SJCRH30 (cell line): Measurements from ENCODE around the gene GLIPR1L2. TPM values are rescaled to one million over a fixed set of nuclear protein-coding genes. Genes with fewer than 3 reads are reported as not detected.
"Not testable (repeated sequence)": the region's sequence is repeated elsewhere in the genome, so short reads cannot be mapped to it uniquely, and the experiment has no call there.

Source experiments
- DNase-seq, 2 experiments: peaks; one replicate each; pipeline ENCODE4 v3.0.0-alpha.2; 2015 to 2020
- H3K27ac ChIP-seq: fragments of 250-450 bp; sonication (Bioruptor Pico); 2 replicates; pipeline ENCODE4 v1.5.1; 2020; ENCODE audit warnings: mild to moderate bottlenecking, moderate library complexity
- H3K27me3 ChIP-seq: fragments of 250-450 bp; sonication (Bioruptor Pico); 2 replicates; pipeline ENCODE4 v1.5.1; 2020; ENCODE audit warnings: mild to moderate bottlenecking, moderate library complexity
- H3K36me3 ChIP-seq: fragments of 250-450 bp; sonication (Bioruptor Pico); 2 replicates; pipeline ENCODE4 v1.5.1; 2020; ENCODE audit warnings: mild to moderate bottlenecking, moderate library complexity
- H3K4me1 ChIP-seq: fragments of 250-450 bp; sonication (Bioruptor Pico); 2 replicates; pipeline ENCODE4 v1.5.1; 2020; ENCODE audit warnings: mild to moderate bottlenecking, moderate library complexity
- H3K4me3 ChIP-seq: fragments of 250-450 bp; sonication (Bioruptor Pico); 2 replicates; pipeline ENCODE4 v1.5.1; 2020; ENCODE audit warnings: mild to moderate bottlenecking, moderate library complexity
- H3K9me3 ChIP-seq: fragments of 250-450 bp; sonication (Bioruptor Pico); replicated peaks from 2 replicates; pipeline ENCODE4 v1.5.1; 2020; ENCODE audit warnings: mild to moderate bottlenecking, moderate library complexity
- total RNA-seq: library from RNA; depleted of rRNA; stranded (reverse); fragments of >200 nt; shearing (Covaris generic); gene quantifications from 2 replicates; pipeline ENCODE4 v1.2.3, GENCODE V29; 2014

Gene GLIPR1L2
- total RNA-seq, 1 experiment from 2014 or later = not detected

GRCh38 chr12:75443709-75444108 is 52.8 kb downstream of the GLIPR1L2 start:
- no peak overlapping the region for H3K4me3 ChIP-seq
- H3K9me3 ChIP-seq = no peaks in the 10 kb centered on the region
- no peaks in the 10 kb centered on the region for H3K4me1 ChIP-seq
- H3K27me3 ChIP-seq = no peaks in the 10 kb centered on the region
- H3K27ac ChIP-seq = no peak overlapping the region
- no peak for DNase-seq
- no peaks in the 10 kb centered on the region for H3K36me3 ChIP-seq

GRCh38 chr12:75444429-75445136 is 53.7 kb downstream of the GLIPR1L2 start:
- no peak for DNase-seq
- H3K27me3 ChIP-seq = no peaks in the 10 kb centered on the region

GRCh38 chr12:75445137-75445507 is 54.2 kb downstream of the GLIPR1L2 start:
- H3K27ac ChIP-seq, H3K4me3 ChIP-seq, H3K4me1 ChIP-seq, H3K27me3 ChIP-seq, H3K36me3 ChIP-seq, H3K9me3 ChIP-seq, DNase-seq: not testable (repeated sequence)

More at GRCh38 chr12:75444429-75445136, 53.7 kb downstream of the GLIPR1L2 start:
- Histone ChIP-seq H3K27ac (no peak overlapping the region), H3K4me3 (no peak overlapping the region), H3K36me3 (no peaks in the 10 kb centered on the region), H3K9me3 (no peaks in the 10 kb centered on the region), H3K4me1 (no peaks in the 10 kb centered on the region)

- no peak for DNase-seq
These were observed 56.0 kb downstream of the GLIPR1L2 start for GRCh38 chr12:75446857-75447256.

GRCh38 chr12:75447691-75448393 is 57.0 kb downstream of the GLIPR1L2 start:
- H3K4me3 ChIP-seq = no peak overlapping the region
- no peaks in the 10 kb centered on the region for H3K27me3 ChIP-seq
- no peak for DNase-seq
- H3K4me1 ChIP-seq = no peaks in the 10 kb centered on the region
- H3K27ac ChIP-seq = no peak overlapping the region
- no peaks in the 10 kb centered on the region for H3K9me3 ChIP-seq
- no peaks in the 10 kb centered on the region for H3K36me3 ChIP-seq

More at GRCh38 chr12:75446857-75447256, 56.0 kb downstream of the GLIPR1L2 start:
- no peaks in the 10 kb centered on the region for H3K36me3 ChIP-seq
- no peaks in the 10 kb centered on the region for H3K9me3 ChIP-seq
- H3K27ac ChIP-seq = no peak overlapping the region
- no peaks in the 10 kb centered on the region for H3K4me1 ChIP-seq
- no peaks in the 10 kb centered on the region for H3K27me3 ChIP-seq
- no peak overlapping the region for H3K4me3 ChIP-seq

GRCh38 chr12:75452675-75453330 is 61.9 kb downstream of the GLIPR1L2 start:
- H3K36me3 ChIP-seq = no peaks in the 10 kb centered on the region
- H3K4me1 ChIP-seq = no peaks in the 10 kb centered on the region
- H3K4me3 ChIP-seq = no peak overlapping the region
- H3K9me3 ChIP-seq = peaks cover 4% of the 10 kb centered on the region
- no peak for DNase-seq
- H3K27me3 ChIP-seq = no peaks in the 10 kb centered on the region
- no peak overlapping the region for H3K27ac ChIP-seq

- H3K27ac ChIP-seq = no peak overlapping the region
- no peaks in the 10 kb centered on the region for H3K27me3 ChIP-seq
- no peaks in the 10 kb centered on the region for H3K36me3 ChIP-seq
- no peak overlapping the region for H3K4me3 ChIP-seq
- H3K9me3 ChIP-seq = peaks cover 10% of the 10 kb centered on the region
- peak; percentile 58 to 74 for DNase-seq
- H3K4me1 ChIP-seq = no peaks in the 10 kb centered on the region
These were observed 65.0 kb downstream of the GLIPR1L2 start for GRCh38 chr12:75455839-75456238.

GRCh38 chr12:75457191-75457590 is 66.3 kb downstream of the GLIPR1L2 start:
- Histone ChIP-seq H3K27ac (no peak overlapping the region), H3K36me3 (no peaks in the 10 kb centered on the region), H3K27me3 (no peaks in the 10 kb centered on the region), H3K9me3 (peaks cover 10% of the 10 kb centered on the region), H3K4me3 (no peak overlapping the region), H3K4me1 (no peaks in the 10 kb centered on the region)
- no peak for DNase-seq

- DNase-seq, H3K9me3 ChIP-seq, H3K4me3 ChIP-seq, H3K36me3 ChIP-seq, H3K27me3 ChIP-seq, H3K27ac ChIP-seq, H3K4me1 ChIP-seq: not testable (repeated sequence)
These were observed 67.0 kb downstream of the GLIPR1L2 start for GRCh38 chr12:75457866-75458265.

- Histone ChIP-seq H3K9me3 (peaks cover 14% of the 10 kb centered on the region), H3K4me3 (no peak overlapping the region), H3K36me3 (no peaks in the 10 kb centered on the region), H3K4me1 (no peaks in the 10 kb centered on the region), H3K27ac (no peak overlapping the region), H3K27me3 (no peaks in the 10 kb centered on the region)
- DNase-seq = no peak
These were observed 68.9 kb downstream of the GLIPR1L2 start for GRCh38 chr12:75459755-75460154.

- no peak overlapping the region for H3K27ac ChIP-seq
- no peaks in the 10 kb centered on the region for H3K36me3 ChIP-seq
- no peak overlapping the region for H3K4me3 ChIP-seq
These were observed 69.3 kb downstream of the GLIPR1L2 start for GRCh38 chr12:75460204-75460603.

GRCh38 chr12:75471902-75472890 is 81.3 kb downstream of the GLIPR1L2 start:
- no peaks in the 10 kb centered on the region for H3K4me1 ChIP-seq
- H3K9me3 ChIP-seq = no peaks in the 10 kb centered on the region
- no peak overlapping the region for H3K4me3 ChIP-seq
- H3K36me3 ChIP-seq = no peaks in the 10 kb centered on the region
- DNase-seq = no peak
- no peaks in the 10 kb centered on the region for H3K27me3 ChIP-seq
- no peak overlapping the region for H3K27ac ChIP-seq

More at GRCh38 chr12:75460204-75460603, 69.3 kb downstream of the GLIPR1L2 start:
- H3K4me1 ChIP-seq = no peaks in the 10 kb centered on the region
- no peak for DNase-seq
- no peaks in the 10 kb centered on the region for H3K27me3 ChIP-seq
- H3K9me3 ChIP-seq = peaks cover 14% of the 10 kb centered on the region

- H3K4me3 ChIP-seq = no peak overlapping the region
- no peaks in the 10 kb centered on the region for H3K4me1 ChIP-seq
- no peak overlapping the region for H3K27ac ChIP-seq
- H3K9me3 ChIP-seq = no peaks in the 10 kb centered on the region
- no peaks in the 10 kb centered on the region for H3K27me3 ChIP-seq
- no peak for DNase-seq
- no peaks in the 10 kb centered on the region for H3K36me3 ChIP-seq
These were observed 83.2 kb downstream of the GLIPR1L2 start for GRCh38 chr12:75474116-75474515.

GRCh38 chr12:75476071-75476470 is 85.2 kb downstream of the GLIPR1L2 start:
- H3K4me3 ChIP-seq = no peak overlapping the region
- H3K27ac ChIP-seq = no peak overlapping the region
- H3K27me3 ChIP-seq = no peaks in the 10 kb centered on the region
- H3K4me1 ChIP-seq = no peaks in the 10 kb centered on the region
- H3K9me3 ChIP-seq = no peaks in the 10 kb centered on the region
- no peak for DNase-seq
- H3K36me3 ChIP-seq = no peaks in the 10 kb centered on the region
